GM23338 (cell line): ENCODE data around the gene ACOT11. TPM values are rescaled to one million over a fixed set of nuclear protein-coding genes. Genes with fewer than 3 reads are reported as not detected.
"Not testable (repeated sequence)": the region's sequence is repeated elsewhere in the genome, so short reads cannot be mapped to it uniquely, and the experiment has no call there.

ENCODE experiments used
- ATAC-seq: fragments of 200-7000 bp; cut with Tn5 transposase; 3 replicates; pipeline ENCODE4 v1.9.1; 2020
- DNase-seq: peaks from one replicate; pipeline ENCODE4 v3.0.0-alpha.2; 2015; ENCODE audit warnings: low spot score
- H2AFZ ChIP-seq: fragments of 200-600 bp; sonication (generic); 2 replicates; pipeline ENCODE4 v1.8.0; 2016; ENCODE audit warnings: antibody characterized with exemption, mild to moderate bottlenecking, moderate library complexity
- H3F3A ChIP-seq: fragments of 200-600 bp; sonication (generic); replicated peaks from 2 replicates; pipeline ENCODE4 v1.8.0; 2017; ENCODE audit warnings: antibody characterized with exemption, mixed run types, low read depth
- H3K27ac ChIP-seq: fragments of 200-600 bp; sonication (generic); 2 replicates; pipeline ENCODE4 v1.6.1; 2016; ENCODE audit warnings: low read depth
- H3K27me3 ChIP-seq: fragments of 200-600 bp; sonication (generic); 2 replicates; pipeline ENCODE4 v1.8.0; 2016; ENCODE audit warnings: mild to moderate bottlenecking, mixed run types, moderate library complexity; ENCODE audit not compliant: insufficient read depth
- H3K36me3 ChIP-seq: fragments of 200-600 bp; sonication (generic); 2 replicates; pipeline ENCODE4 v1.8.0; 2016; ENCODE audit warnings: mild to moderate bottlenecking; ENCODE audit not compliant: insufficient read depth
- H3K4me1 ChIP-seq: fragments of 200-600 bp; sonication (generic); 2 replicates; pipeline ENCODE4 v1.8.0; 2016; ENCODE audit warnings: mild to moderate bottlenecking, moderate library complexity; ENCODE audit not compliant: insufficient read depth
- H3K4me2 ChIP-seq: fragments of 200-600 bp; sonication (generic); 2 replicates; pipeline ENCODE4 v1.7.1; 2017; ENCODE audit warnings: mixed run types
- H3K4me3 ChIP-seq: fragments of 200-600 bp; sonication (generic); 2 replicates; pipeline ENCODE4 v1.6.1; 2016; ENCODE audit warnings: mixed run types
- H3K79me2 ChIP-seq: fragments of 200-600 bp; sonication (generic); replicated peaks from 2 replicates; pipeline ENCODE4 v1.8.0; 2017; ENCODE audit warnings: mild to moderate bottlenecking; ENCODE audit not compliant: insufficient read depth
- H3K9me2 ChIP-seq: fragments of 200-600 bp; sonication (generic); 2 replicates; pipeline ENCODE4 v1.8.0; 2017; ENCODE audit not compliant: insufficient read depth
- H4K20me1 ChIP-seq: fragments of 200-600 bp; sonication (generic); replicated peaks from 2 replicates; pipeline ENCODE4 v1.8.0; 2017; ENCODE audit warnings: mild to moderate bottlenecking; ENCODE audit not compliant: insufficient read depth
- H3K27ac Mint-ChIP-seq: 2 replicates; pipeline ENCODE4 v1.8.0; 2020; ENCODE audit warnings: inconsistent platforms, mild to moderate bottlenecking, moderate library complexity, mixed read lengths
- H3K27me3 Mint-ChIP-seq: 3 replicates; pipeline ENCODE4 v1.8.0; 2022; ENCODE audit warnings: low read depth, mild to moderate bottlenecking, moderate library complexity, mixed read lengths, inconsistent platforms; ENCODE audit not compliant: insufficient read depth, poor library complexity
- H3K36me3 Mint-ChIP-seq: 3 replicates; pipeline ENCODE4 v1.8.0; 2021; ENCODE audit warnings: low read depth, mild to moderate bottlenecking, inconsistent platforms, moderate library complexity, mixed read lengths
- H3K4me1 Mint-ChIP-seq: 3 replicates; pipeline ENCODE4 v1.8.0; 2020; ENCODE audit warnings: mild to moderate bottlenecking, inconsistent platforms, mixed read lengths
- H3K4me3 Mint-ChIP-seq: 3 replicates; pipeline ENCODE4 v1.8.0; 2021; ENCODE audit warnings: moderate library complexity, mild to moderate bottlenecking, inconsistent platforms, mixed read lengths
- H3K9me3 Mint-ChIP-seq: 3 replicates; pipeline ENCODE4 v1.8.0; 2020; ENCODE audit warnings: moderate library complexity, mild to moderate bottlenecking, inconsistent platforms, mixed read lengths
- JUNB ChIP-seq: IDR thresholded peaks from one replicate; pipeline ENCODE4 v1.6.1; 2016; ENCODE audit warnings: antibody characterized with exemption; ENCODE audit not compliant: unreplicated experiment
- NANOG ChIP-seq: IDR thresholded peaks from 2 replicates; pipeline ENCODE4 v1.6.1; 2016; ENCODE audit warnings: antibody characterized with exemption, borderline replicate concordance
- POLR2AphosphoS5 ChIP-seq: IDR thresholded peaks from 2 replicates; pipeline ENCODE4 v1.6.1; 2016; ENCODE audit warnings: antibody characterized with exemption, low read depth
- ZNF114 ChIP-seq: fragments of 250-450 bp; sonication (Bioruptor Pico); IDR thresholded peaks from 2 replicates; pipeline ENCODE4 v1.5.0; 2020; ENCODE audit warnings: mild to moderate bottlenecking, moderate library complexity
- polyA plus RNA-seq: library from polyadenylated mRNA; unstranded; fragments of >200 nt; fragmentation: Nextera tagmentation; extraction: Ambion mirVana; gene quantifications from 2 replicates; pipeline ENCODE4 v1.2.1, GENCODE V29; 2016
- total RNA-seq: library from RNA; depleted of rRNA; stranded (reverse); fragments of >200 nt; shearing (Covaris generic); gene quantifications from 2 replicates; pipeline ENCODE4 v1.2.3, GENCODE V29; 2014
- TF ChIP-seq, protein P1 (sequence below), 2 experiments: fragments of 200-600 bp in 1 of 2; sonication (generic) in 1 of 2; conservative IDR thresholded peaks; 2 replicates each; pipeline versions ENCODE4 v1.5.1 to v1.6.1; 2016 to 2017; ENCODE audit warnings: antibody characterized with exemption in 2 of 2, low read depth in 2 of 2, mild to moderate bottlenecking in 2 of 2, moderate library complexity in 1 of 2
- TF ChIP-seq, protein P2 (sequence below): fragments of 250-450 bp; sonication (Bioruptor Pico); IDR thresholded peaks from 2 replicates; pipeline ENCODE4 v1.5.0; 2020; ENCODE audit warnings: mild to moderate bottlenecking, moderate library complexity

The ACOT11 gene
- total and polyA plus RNA-seq, 2 experiments from 2014 or later: 1.6 to 2.7 TPM

DNA sequence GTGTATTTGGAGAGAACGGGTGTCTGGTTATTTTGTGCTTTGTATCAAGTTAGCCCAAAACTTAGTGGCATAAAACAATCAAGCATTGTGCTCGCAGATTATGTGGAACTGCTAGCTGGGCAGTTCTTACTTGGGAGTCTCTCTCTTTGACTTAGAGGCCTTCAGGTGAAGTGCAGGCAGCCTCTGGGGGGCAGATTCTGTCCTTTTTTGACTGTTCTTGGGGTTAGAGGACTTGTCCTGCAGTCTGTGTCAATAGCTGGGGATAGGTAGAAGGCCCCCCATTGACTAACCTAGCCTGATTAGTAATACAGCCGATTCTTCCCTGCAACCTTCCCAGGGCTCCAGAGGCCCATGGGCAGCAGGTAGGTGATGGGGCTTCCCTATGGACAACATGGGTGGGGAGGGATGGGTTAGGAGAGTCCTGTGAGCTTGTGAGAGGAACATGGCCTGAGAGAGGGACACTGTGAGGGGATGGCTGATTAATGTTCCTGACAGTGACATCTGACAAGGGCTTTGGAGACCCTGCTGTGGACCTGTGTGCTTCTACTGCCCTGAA, 37.2 kb upstream of the ACOT11 start:
- Mint-ChIP-seq H3K27me3 (peaks cover 21% of the 10 kb centered on the region), H3K27ac (no peak overlapping the region), H3K4me3 (no peak overlapping the region), H3K9me3 (no peaks in the 10 kb centered on the region), H3K36me3 (no peaks in the 10 kb centered on the region; the same call in 2 of the 3 replicates), H3K4me1 (peaks cover 6% of the 10 kb centered on the region)
- DNase-seq: no peak
- Histone ChIP-seq H3K36me3 (no peaks in the 10 kb centered on the region), H3K79me2 (no peaks in the 10 kb centered on the region), H3K27me3 (no peaks in the 10 kb centered on the region), H3K4me1 (no peaks in the 10 kb centered on the region), H3K27ac (no peak overlapping the region), H3K4me2 (no peak overlapping the region), H2AFZ (no peak overlapping the region), H3F3A (no peaks in the 10 kb centered on the region), H4K20me1 (no peaks in the 10 kb centered on the region), H3K4me3 (no peak overlapping the region), H3K9me2 (no peaks in the 10 kb centered on the region)
- peak; percentile 58 for ATAC-seq
- no peak for TF ChIP-seq POLR2AphosphoS5
- TF ChIP-seq, protein P1, sequence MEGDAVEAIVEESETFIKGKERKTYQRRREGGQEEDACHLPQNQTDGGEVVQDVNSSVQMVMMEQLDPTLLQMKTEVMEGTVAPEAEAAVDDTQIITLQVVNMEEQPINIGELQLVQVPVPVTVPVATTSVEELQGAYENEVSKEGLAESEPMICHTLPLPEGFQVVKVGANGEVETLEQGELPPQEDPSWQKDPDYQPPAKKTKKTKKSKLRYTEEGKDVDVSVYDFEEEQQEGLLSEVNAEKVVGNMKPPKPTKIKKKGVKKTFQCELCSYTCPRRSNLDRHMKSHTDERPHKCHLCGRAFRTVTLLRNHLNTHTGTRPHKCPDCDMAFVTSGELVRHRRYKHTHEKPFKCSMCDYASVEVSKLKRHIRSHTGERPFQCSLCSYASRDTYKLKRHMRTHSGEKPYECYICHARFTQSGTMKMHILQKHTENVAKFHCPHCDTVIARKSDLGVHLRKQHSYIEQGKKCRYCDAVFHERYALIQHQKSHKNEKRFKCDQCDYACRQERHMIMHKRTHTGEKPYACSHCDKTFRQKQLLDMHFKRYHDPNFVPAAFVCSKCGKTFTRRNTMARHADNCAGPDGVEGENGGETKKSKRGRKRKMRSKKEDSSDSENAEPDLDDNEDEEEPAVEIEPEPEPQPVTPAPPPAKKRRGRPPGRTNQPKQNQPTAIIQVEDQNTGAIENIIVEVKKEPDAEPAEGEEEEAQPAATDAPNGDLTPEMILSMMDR (conservative IDR thresholded peaks at IDR 0.05; ENCODE audit: low read depth in 2 of 2): peak; percentile 17 to 54; a peak in 2 of 4 replicates

DNA sequence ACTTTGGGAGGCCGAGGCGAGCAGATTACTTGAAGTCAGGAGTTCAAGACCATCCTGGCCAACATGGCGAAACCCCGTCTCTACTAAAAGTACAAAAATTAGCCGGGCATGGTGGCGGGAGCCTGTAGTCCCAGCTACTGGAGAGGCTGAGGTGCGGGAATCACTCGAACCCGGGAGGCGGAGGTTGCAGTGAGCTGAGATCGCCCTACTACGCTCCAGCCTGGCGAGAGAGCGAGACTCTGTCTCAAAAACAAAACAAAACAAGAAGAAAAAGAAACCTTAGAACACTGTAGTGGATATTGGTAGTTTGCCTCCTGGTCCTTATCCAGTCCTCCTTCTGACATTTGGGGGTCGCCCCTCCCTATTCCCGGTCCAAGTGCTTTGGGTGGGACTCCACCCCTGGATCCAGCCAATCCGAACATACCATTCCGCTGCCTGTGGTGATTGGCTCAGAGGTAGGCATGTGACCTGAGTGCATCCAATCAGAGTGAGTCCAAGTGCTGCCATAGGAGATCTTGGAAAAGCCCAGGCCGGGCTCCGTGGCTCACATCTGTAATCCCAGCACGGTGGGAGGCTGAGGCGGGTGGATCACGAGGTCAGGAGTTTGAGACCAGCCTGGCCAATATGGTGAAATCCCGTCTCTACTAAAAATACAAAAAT, 34.0 kb upstream of the ACOT11 start:
- not testable (repeated sequence) for H3K36me3 ChIP-seq, H3K9me3 Mint-ChIP-seq, H3K4me1 Mint-ChIP-seq, H3K27me3 ChIP-seq, H3K27ac Mint-ChIP-seq, H3K9me2 ChIP-seq, H3K79me2 ChIP-seq, H3F3A ChIP-seq, H3K4me1 ChIP-seq, H3K4me2 ChIP-seq, H3K4me3 Mint-ChIP-seq, H3K4me3 ChIP-seq, H4K20me1 ChIP-seq, H3K36me3 Mint-ChIP-seq, H3K27ac ChIP-seq
- DNase-seq: peak; percentile 67
- ATAC-seq: peak; percentile 75
- H3K27me3 Mint-ChIP-seq: peaks cover 20% of the 10 kb centered on the region
- peak overlapping the region; percentile 83 for H2AFZ ChIP-seq

DNA sequence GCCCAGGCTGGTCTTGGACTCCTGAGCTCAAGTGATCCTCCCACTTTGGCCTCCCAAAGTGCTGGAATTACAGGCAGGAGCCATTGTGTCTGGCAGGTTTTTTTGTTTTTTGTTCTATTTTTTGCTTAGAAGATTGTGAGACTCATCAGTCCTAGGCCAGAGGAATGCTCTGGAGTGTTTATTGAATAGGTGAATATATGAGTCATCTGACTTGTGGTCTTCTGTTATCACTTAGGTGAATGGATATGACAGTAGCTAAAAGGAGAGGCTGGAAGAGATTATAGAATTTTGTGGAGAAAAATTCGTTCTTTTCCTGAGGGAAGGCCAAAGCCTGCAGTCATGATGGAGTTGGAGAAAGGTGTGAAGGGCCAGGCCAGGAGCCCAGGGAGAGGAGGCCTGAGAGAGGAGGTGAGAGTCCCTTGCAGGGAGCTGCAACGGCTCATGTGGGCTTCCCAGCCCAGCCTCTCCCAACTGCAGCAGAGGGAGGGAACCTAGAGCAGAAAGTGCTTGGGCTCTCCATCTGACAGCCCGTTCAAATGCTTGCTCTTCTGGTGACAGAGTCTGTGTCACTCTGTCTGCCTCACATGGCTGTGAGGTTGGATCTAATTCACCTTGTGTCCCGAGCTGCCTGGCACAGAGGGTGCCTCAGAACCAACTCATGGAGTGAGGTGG, 31.6 kb upstream of the ACOT11 start:
- H3K27me3 ChIP-seq: no peaks in the 10 kb centered on the region
- H2AFZ ChIP-seq: no peak overlapping the region
- no peaks in the 10 kb centered on the region for H3K36me3 ChIP-seq
- no peaks in the 10 kb centered on the region for H3K9me2 ChIP-seq
- H3K4me2 ChIP-seq: no peak overlapping the region
- Mint-ChIP-seq H3K36me3 (no peaks in the 10 kb centered on the region; the same call in 2 of the 3 replicates), H3K4me1 (peaks cover 7% of the 10 kb centered on the region; the same call in 1 of the 3 replicates), H3K27ac (no peak overlapping the region), H3K27me3 (peaks cover 18% of the 10 kb centered on the region), H3K9me3 (no peaks in the 10 kb centered on the region), H3K4me3 (no peak overlapping the region)
- H3K4me3 ChIP-seq: no peak overlapping the region
- no peaks in the 10 kb centered on the region for H4K20me1 ChIP-seq
- H3K27ac ChIP-seq: no peak overlapping the region
- no peaks in the 10 kb centered on the region for H3K4me1 ChIP-seq
- ATAC-seq (no peak), DNase-seq (no peak)
- no peaks in the 10 kb centered on the region for H3K79me2 ChIP-seq
- H3F3A ChIP-seq: no peaks in the 10 kb centered on the region
- no peak for TF ChIP-seq JUNB
- TF ChIP-seq, protein P2, sequence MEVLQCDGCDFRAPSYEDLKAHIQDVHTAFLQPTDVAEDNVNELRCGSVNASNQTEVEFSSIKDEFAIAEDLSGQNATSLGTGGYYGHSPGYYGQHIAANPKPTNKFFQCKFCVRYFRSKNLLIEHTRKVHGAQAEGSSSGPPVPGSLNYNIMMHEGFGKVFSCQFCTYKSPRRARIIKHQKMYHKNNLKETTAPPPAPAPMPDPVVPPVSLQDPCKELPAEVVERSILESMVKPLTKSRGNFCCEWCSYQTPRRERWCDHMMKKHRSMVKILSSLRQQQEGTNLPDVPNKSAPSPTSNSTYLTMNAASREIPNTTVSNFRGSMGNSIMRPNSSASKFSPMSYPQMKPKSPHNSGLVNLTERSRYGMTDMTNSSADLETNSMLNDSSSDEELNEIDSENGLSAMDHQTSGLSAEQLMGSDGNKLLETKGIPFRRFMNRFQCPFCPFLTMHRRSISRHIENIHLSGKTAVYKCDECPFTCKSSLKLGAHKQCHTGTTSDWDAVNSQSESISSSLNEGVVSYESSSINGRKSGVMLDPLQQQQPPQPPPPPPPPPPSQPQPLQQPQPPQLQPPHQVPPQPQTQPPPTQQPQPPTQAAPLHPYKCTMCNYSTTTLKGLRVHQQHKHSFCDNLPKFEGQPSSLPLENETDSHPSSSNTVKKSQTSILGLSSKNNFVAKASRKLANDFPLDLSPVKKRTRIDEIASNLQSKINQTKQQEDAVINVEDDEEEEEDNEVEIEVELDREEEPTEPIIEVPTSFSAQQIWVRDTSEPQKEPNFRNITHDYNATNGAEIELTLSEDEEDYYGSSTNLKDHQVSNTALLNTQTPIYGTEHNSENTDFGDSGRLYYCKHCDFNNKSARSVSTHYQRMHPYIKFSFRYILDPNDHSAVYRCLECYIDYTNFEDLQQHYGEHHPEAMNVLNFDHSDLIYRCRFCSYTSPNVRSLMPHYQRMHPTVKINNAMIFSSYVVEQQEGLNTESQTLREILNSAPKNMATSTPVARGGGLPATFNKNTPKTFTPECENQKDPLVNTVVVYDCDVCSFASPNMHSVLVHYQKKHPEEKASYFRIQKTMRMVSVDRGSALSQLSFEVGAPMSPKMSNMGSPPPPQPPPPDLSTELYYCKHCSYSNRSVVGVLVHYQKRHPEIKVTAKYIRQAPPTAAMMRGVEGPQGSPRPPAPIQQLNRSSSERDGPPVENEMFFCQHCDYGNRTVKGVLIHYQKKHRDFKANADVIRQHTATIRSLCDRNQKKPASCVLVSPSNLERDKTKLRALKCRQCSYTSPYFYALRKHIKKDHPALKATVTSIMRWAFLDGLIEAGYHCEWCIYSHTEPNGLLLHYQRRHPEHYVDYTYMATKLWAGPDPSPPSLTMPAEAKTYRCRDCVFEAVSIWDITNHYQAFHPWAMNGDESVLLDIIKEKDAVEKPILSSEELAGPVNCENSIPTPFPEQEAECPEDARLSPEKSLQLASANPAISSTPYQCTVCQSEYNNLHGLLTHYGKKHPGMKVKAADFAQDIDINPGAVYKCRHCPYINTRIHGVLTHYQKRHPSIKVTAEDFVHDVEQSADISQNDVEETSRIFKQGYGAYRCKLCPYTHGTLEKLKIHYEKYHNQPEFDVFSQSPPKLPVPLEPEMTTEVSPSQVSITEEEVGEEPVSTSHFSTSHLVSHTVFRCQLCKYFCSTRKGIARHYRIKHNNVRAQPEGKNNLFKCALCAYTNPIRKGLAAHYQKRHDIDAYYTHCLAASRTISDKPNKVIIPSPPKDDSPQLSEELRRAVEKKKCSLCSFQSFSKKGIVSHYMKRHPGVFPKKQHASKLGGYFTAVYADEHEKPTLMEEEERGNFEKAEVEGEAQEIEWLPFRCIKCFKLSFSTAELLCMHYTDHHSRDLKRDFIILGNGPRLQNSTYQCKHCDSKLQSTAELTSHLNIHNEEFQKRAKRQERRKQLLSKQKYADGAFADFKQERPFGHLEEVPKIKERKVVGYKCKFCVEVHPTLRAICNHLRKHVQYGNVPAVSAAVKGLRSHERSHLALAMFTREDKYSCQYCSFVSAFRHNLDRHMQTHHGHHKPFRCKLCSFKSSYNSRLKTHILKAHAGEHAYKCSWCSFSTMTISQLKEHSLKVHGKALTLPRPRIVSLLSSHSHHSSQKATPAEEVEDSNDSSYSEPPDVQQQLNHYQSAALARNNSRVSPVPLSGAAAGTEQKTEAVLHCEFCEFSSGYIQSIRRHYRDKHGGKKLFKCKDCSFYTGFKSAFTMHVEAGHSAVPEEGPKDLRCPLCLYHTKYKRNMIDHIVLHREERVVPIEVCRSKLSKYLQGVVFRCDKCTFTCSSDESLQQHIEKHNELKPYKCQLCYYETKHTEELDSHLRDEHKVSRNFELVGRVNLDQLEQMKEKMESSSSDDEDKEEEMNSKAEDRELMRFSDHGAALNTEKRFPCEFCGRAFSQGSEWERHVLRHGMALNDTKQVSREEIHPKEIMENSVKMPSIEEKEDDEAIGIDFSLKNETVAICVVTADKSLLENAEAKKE: no peak
- no peak for TF ChIP-seq NANOG
- TF ChIP-seq ZNF114 (CRISPR knock-in tag): no peak
